ES-I3 (cell line): ENCODE data around the gene CEP152.

ENCODE experiments used
- H3K36me3 ChIP-seq: 2 replicates; pipeline ENCODE4 v1.6.1; 2013; ENCODE audit warnings: mild to moderate bottlenecking, low read length, control low read depth, moderate library complexity; ENCODE audit not compliant: insufficient read depth
- H3K4me1 ChIP-seq: 2 replicates; pipeline ENCODE4 v1.6.1; 2013; ENCODE audit warnings: mild to moderate bottlenecking, control low read depth, low read length; ENCODE audit not compliant: insufficient read depth
- H3K9ac ChIP-seq: 2 replicates; pipeline ENCODE4 v1.6.1; 2013; ENCODE audit warnings: low read depth, mild to moderate bottlenecking, low read length, moderate library complexity
- H3K9me3 ChIP-seq: 2 replicates; pipeline ENCODE4 v1.6.1; 2013; ENCODE audit warnings: mild to moderate bottlenecking, low read length, moderate library complexity; ENCODE audit not compliant: control insufficient read depth, insufficient read depth

CEP152 gene

GRCh38 chr15:48695088-48695826 is 115.6 kb downstream of the CEP152 start:
- Histone ChIP-seq H3K4me1 (no peaks in the 10 kb centered on the region), H3K9ac (no peak overlapping the region), H3K36me3 (no peaks in the 10 kb centered on the region), H3K9me3 (no peaks in the 10 kb centered on the region)

GRCh38 chr15:48693484-48693883 is 117.4 kb downstream of the CEP152 start:
- Histone ChIP-seq H3K4me1 (no peaks in the 10 kb centered on the region), H3K9me3 (no peaks in the 10 kb centered on the region), H3K9ac (no peak overlapping the region), H3K36me3 (no peaks in the 10 kb centered on the region)

GRCh38 chr15:48688493-48688892 is 122.4 kb downstream of the CEP152 start:
- H3K4me1 ChIP-seq, result no peaks in the 10 kb centered on the region
- H3K36me3 ChIP-seq, result no peaks in the 10 kb centered on the region
- H3K9ac ChIP-seq, result no peak overlapping the region
- H3K9me3 ChIP-seq, result no peaks in the 10 kb centered on the region
